NCI-H2227 (cell line): ENCODE results near the gene GPC5.

Experiments used
- DNase-seq: peaks from one replicate; lab custom pipeline; 2025; ENCODE audit not compliant: unreplicated experiment; lab: John Stamatoyannopoulos, UW

The GPC5 gene

GRCh38 chr13:92591117-92591516 lies 1192.7 kb downstream of the GPC5 start:
- DNase-seq = no peak

GRCh38 chr13:92592757-92593156 lies 1194.3 kb downstream of the GPC5 start:
- DNase-seq = no peak

- no peak for DNase-seq
These were observed 1204.1 kb downstream of the GPC5 start for GRCh38 chr13:92602560-92602959.

GRCh38 chr13:92609376-92609775 lies 1211.0 kb downstream of the GPC5 start:
- DNase-seq = no peak

- no peak for DNase-seq
These were observed 1214.5 kb downstream of the GPC5 start for GRCh38 chr13:92612892-92613291.

- DNase-seq = no peak
These were observed 1215.5 kb downstream of the GPC5 start for GRCh38 chr13:92613921-92614320.

- no peak for DNase-seq
These were observed 1223.6 kb downstream of the GPC5 start for GRCh38 chr13:92621985-92622384.

- DNase-seq = no peak
These were observed 1224.5 kb downstream of the GPC5 start for GRCh38 chr13:92622905-92623304.

- no peak for DNase-seq
These were observed 1227.9 kb downstream of the GPC5 start for GRCh38 chr13:92626274-92626673.

GRCh38 chr13:92640936-92641335 lies 1242.5 kb downstream of the GPC5 start:
- DNase-seq = no peak

GRCh38 chr13:92649140-92649813 lies 1250.9 kb downstream of the GPC5 start:
- DNase-seq = no peak

- no peak for DNase-seq
These were observed 1257.7 kb downstream of the GPC5 start for GRCh38 chr13:92656103-92656502.

GRCh38 chr13:92656648-92657047 lies 1258.2 kb downstream of the GPC5 start:
- no peak for DNase-seq

GRCh38 chr13:92657565-92657964 lies 1259.1 kb downstream of the GPC5 start:
- no peak for DNase-seq

GRCh38 chr13:92658293-92658692 lies 1259.9 kb downstream of the GPC5 start:
- DNase-seq = no peak

- DNase-seq = no peak
These were observed 1263.0 kb downstream of the GPC5 start for GRCh38 chr13:92661406-92661805.

GRCh38 chr13:92668157-92668556 lies 1269.7 kb downstream of the GPC5 start:
- DNase-seq = no peak

- no peak for DNase-seq
These were observed 1271.7 kb downstream of the GPC5 start for GRCh38 chr13:92670096-92670495.

GRCh38 chr13:92671821-92672220 lies 1273.4 kb downstream of the GPC5 start:
- DNase-seq = no peak

- DNase-seq = no peak
These were observed 1277.8 kb downstream of the GPC5 start for GRCh38 chr13:92676246-92676645.

GRCh38 chr13:92677571-92677970 lies 1279.2 kb downstream of the GPC5 start:
- DNase-seq = no peak

GRCh38 chr13:92679602-92680001 lies 1281.2 kb downstream of the GPC5 start:
- peak; percentile 32 for DNase-seq

- DNase-seq = no peak
These were observed 1282.8 kb downstream of the GPC5 start for GRCh38 chr13:92681239-92681638.
